MM.1S (cell line): ENCODE data around the gene GDPD5.
A peak's percentile ranks its signal among the peaks of the same experiment; 100 is the strongest.

Source experiments
- DNase-seq: peaks from one replicate; pipeline ENCODE4 v3.0.0-alpha.2; 2015
- H2AFZ ChIP-seq: fragments of 300-600 bp; sonication (generic); 2 replicates; pipeline ENCODE4 v1.6.0; 2016; ENCODE audit warnings: antibody characterized with exemption, low read length
- H3F3A ChIP-seq: fragments of 300-600 bp; sonication (generic); 2 replicates; pipeline ENCODE4 v1.6.1; 2016; ENCODE audit warnings: mild to moderate bottlenecking, antibody characterized with exemption, low read length, moderate library complexity, mixed read lengths; ENCODE audit not compliant: insufficient read depth
- H3K27ac ChIP-seq: fragments of 300-600 bp; sonication (generic); 2 replicates; pipeline ENCODE4 v1.5.1; 2016; ENCODE audit warnings: mild to moderate bottlenecking, low read length
- H3K27me3 ChIP-seq: fragments of 300-600 bp; sonication (generic); replicated peaks from 2 replicates; pipeline ENCODE4 v1.6.0; 2016; ENCODE audit warnings: low read length; ENCODE audit not compliant: insufficient read depth
- H3K36me3 ChIP-seq: fragments of 300-600 bp; sonication (generic); replicated peaks from 2 replicates; pipeline ENCODE4 v1.6.1; 2016; ENCODE audit warnings: mild to moderate bottlenecking, low read length, mixed read lengths; ENCODE audit not compliant: insufficient read depth
- H3K4me1 ChIP-seq: fragments of 300-600 bp; sonication (generic); 2 replicates; pipeline ENCODE4 v1.6.1; 2016; ENCODE audit warnings: low read length, mixed read lengths
- H3K4me2 ChIP-seq: fragments of 300-600 bp; sonication (generic); 2 replicates; pipeline ENCODE4 v1.6.0; 2016; ENCODE audit warnings: low read depth, low read length
- H3K4me3 ChIP-seq: fragments of 300-600 bp; sonication (generic); 2 replicates; pipeline ENCODE4 v1.5.1; 2016; ENCODE audit warnings: low read length, mixed read lengths
- H3K79me2 ChIP-seq: fragments of 300-600 bp; sonication (generic); 2 replicates; pipeline ENCODE4 v1.6.1; 2016; ENCODE audit warnings: mixed run types, low read length, mixed read lengths
- H3K9ac ChIP-seq: fragments of 300-600 bp; sonication (generic); 2 replicates; pipeline ENCODE4 v1.6.1; 2016; ENCODE audit warnings: low read length, mixed read lengths
- H3K9me2 ChIP-seq: fragments of 300-600 bp; sonication (generic); replicated peaks from 2 replicates; pipeline ENCODE4 v1.6.1; 2016; ENCODE audit warnings: mild to moderate bottlenecking, low read length, mixed read lengths; ENCODE audit not compliant: insufficient read depth
- H3K9me3 ChIP-seq: fragments of 300-600 bp; sonication (generic); replicated peaks from 2 replicates; pipeline ENCODE4 v1.6.1; 2016; ENCODE audit warnings: mild to moderate bottlenecking, low read length, mixed read lengths; ENCODE audit not compliant: insufficient read depth
- H4K20me1 ChIP-seq: fragments of 300-600 bp; sonication (generic); 2 replicates; pipeline ENCODE4 v1.6.1; 2016; ENCODE audit warnings: mild to moderate bottlenecking, low read length, moderate library complexity, mixed read lengths; ENCODE audit not compliant: insufficient read depth
- CTCF ChIP-seq: fragments of 300-600 bp; sonication (generic); IDR thresholded peaks from 2 replicates; pipeline ENCODE4 v1.5.1; 2016; ENCODE audit warnings: antibody characterized with exemption, low read length, mixed read lengths
- EZH2 ChIP-seq: fragments of 300-600 bp; sonication (generic); optimal IDR thresholded peaks from 2 replicates; pipeline ENCODE3; 2017; ENCODE audit warnings: low read depth, mild to moderate bottlenecking, antibody characterized with exemption, low read length, mixed read lengths
- EZH2phosphoT487 ChIP-seq: fragments of 300-600 bp; sonication (generic); IDR thresholded peaks from 2 replicates; pipeline ENCODE4 v1.6.1; 2018; ENCODE audit warnings: antibody characterized with exemption, low read length

The GDPD5 gene

GRCh38 chr11:75426720-75427086 lies 99.0 kb downstream of the GDPD5 start:
- Histone ChIP-seq H3K9ac (no peak overlapping the region), H3K36me3 (no peaks in the 10 kb centered on the region), H3K27ac (no peak overlapping the region), H2AFZ (no peak overlapping the region), H3K79me2 (no peaks in the 10 kb centered on the region), H3F3A (no peaks in the 10 kb centered on the region), H3K4me1 (no peaks in the 10 kb centered on the region), H3K27me3 (peaks cover 14% of the 10 kb centered on the region), H3K9me2 (no peaks in the 10 kb centered on the region), H3K9me3 (no peaks in the 10 kb centered on the region), H3K4me3 (no peak overlapping the region), H4K20me1 (no peaks in the 10 kb centered on the region), H3K4me2 (no peak overlapping the region)
- no peak for TF ChIP-seq EZH2phosphoT487
- TF ChIP-seq EZH2: no peak
- no peak for TF ChIP-seq CTCF
- DNase-seq: no peak

- H3K36me3 ChIP-seq: no peaks in the 10 kb centered on the region
- no peaks in the 10 kb centered on the region for H4K20me1 ChIP-seq
- no peak for DNase-seq
- H3K4me3 ChIP-seq: no peak overlapping the region
- no peak overlapping the region for H3K27ac ChIP-seq
- no peaks in the 10 kb centered on the region for H3K9me3 ChIP-seq
- H3K9me2 ChIP-seq: no peaks in the 10 kb centered on the region
- no peak overlapping the region for H3K9ac ChIP-seq
- H3K27me3 ChIP-seq: peaks cover 1% of the 10 kb centered on the region; the same call in 1 of the 2 replicates
- H2AFZ ChIP-seq: no peak overlapping the region
- H3K79me2 ChIP-seq: no peaks in the 10 kb centered on the region
- TF ChIP-seq EZH2phosphoT487: no peak
- peak; percentile 14 for TF ChIP-seq CTCF
- no peak for TF ChIP-seq EZH2
- no peaks in the 10 kb centered on the region for H3K4me1 ChIP-seq
- H3F3A ChIP-seq: no peaks in the 10 kb centered on the region
- no peak overlapping the region for H3K4me2 ChIP-seq
Measured at GRCh38 chr11:75425422-75425821, 100.3 kb downstream of the GDPD5 start.

GRCh38 chr11:75424396-75424795 lies 101.3 kb downstream of the GDPD5 start:
- Histone ChIP-seq H3F3A (no peaks in the 10 kb centered on the region), H3K36me3 (no peaks in the 10 kb centered on the region), H3K4me2 (no peak overlapping the region), H2AFZ (no peak overlapping the region), H3K27me3 (no peaks in the 10 kb centered on the region), H3K4me3 (no peak overlapping the region), H3K9me3 (no peaks in the 10 kb centered on the region), H3K79me2 (no peaks in the 10 kb centered on the region), H3K9ac (no peak overlapping the region), H3K4me1 (no peaks in the 10 kb centered on the region), H3K27ac (no peak overlapping the region), H4K20me1 (no peaks in the 10 kb centered on the region), H3K9me2 (no peaks in the 10 kb centered on the region)
- DNase-seq: no peak
- TF ChIP-seq CTCF: no peak
- TF ChIP-seq EZH2phosphoT487: no peak
- no peak for TF ChIP-seq EZH2
